Keratinocyte (primary cell): Measurements from ENCODE around the gene EML1. TPM values are rescaled to one million over a fixed set of nuclear protein-coding genes. Genes with fewer than 3 reads are reported as not detected.

Experiments used
- DNase-seq: peaks from one replicate; pipeline ENCODE4 v3.0.0-alpha.2; 2011; ENCODE audit warnings: low read depth, missing footprints, low spot score
- FAIRE-seq: peaks from 2 replicates; lab custom pipeline; 2011; peaks lifted over from hg19 to GRCh38; lab: Jason Lieb, UNC
- H2AFZ ChIP-seq: 2 replicates; pipeline ENCODE4 v1.6.0; 2012; ENCODE audit warnings: low read length, control low read depth, inconsistent platforms; ENCODE audit not compliant: control insufficient read depth
- H3K27ac ChIP-seq: 2 replicates; pipeline ENCODE4 v1.5.1; 2011; ENCODE audit warnings: low read length; ENCODE audit not compliant: control insufficient read depth, insufficient read depth
- H3K27me3 ChIP-seq: 3 replicates; pipeline ENCODE4 v1.6.0; 2011; ENCODE audit warnings: low read length; ENCODE audit not compliant: control insufficient read depth, insufficient read depth; ENCODE audit errors: extremely low read depth
- H3K36me3 ChIP-seq, 2 experiments: 2 replicates in 1 of 2; 3 replicates in 1 of 2; pipeline ENCODE4 v1.5.1; 2011; ENCODE audit warnings: low read length in 2 of 2, mild to moderate bottlenecking in 1 of 2; ENCODE audit not compliant: control insufficient read depth in 2 of 2, insufficient read depth in 2 of 2; ENCODE audit errors: extremely low read depth in 1 of 2
- H3K4me1 ChIP-seq: 3 replicates; pipeline ENCODE4 v1.5.1; 2011; ENCODE audit warnings: low read length; ENCODE audit not compliant: control insufficient read depth, insufficient read depth; ENCODE audit errors: extremely low read depth
- H3K4me2 ChIP-seq: 3 replicates; pipeline ENCODE4 v1.6.0; 2011; ENCODE audit warnings: low read depth, low read length; ENCODE audit not compliant: control insufficient read depth, insufficient read depth; ENCODE audit errors: extremely low read depth
- H3K4me3 ChIP-seq, 3 experiments: fragments of 200-600 bp in 1 of 3; sonication (generic) in 1 of 3; 2 replicates in 2 of 3; 3 replicates in 1 of 3; pipeline ENCODE4 v1.5.1; 2011 to 2016; ENCODE audit warnings: low read length in 3 of 3, mild to moderate bottlenecking in 3 of 3, control low read depth in 2 of 3, inconsistent platforms in 1 of 3, low read depth in 1 of 3, mixed read lengths in 1 of 3, mixed run types in 1 of 3, moderate library complexity in 1 of 3; ENCODE audit not compliant: control insufficient read depth in 2 of 3, insufficient read depth in 2 of 3; ENCODE audit errors: extremely low read depth in 1 of 3
- H3K79me2 ChIP-seq: 2 replicates; pipeline ENCODE4 v1.6.0; 2012; ENCODE audit warnings: low read length; ENCODE audit not compliant: control insufficient read depth, insufficient read depth
- H3K9ac ChIP-seq: 3 replicates; pipeline ENCODE4 v1.6.0; 2011; ENCODE audit warnings: low read length; ENCODE audit not compliant: control insufficient read depth, insufficient read depth; ENCODE audit errors: extremely low read depth
- H3K9me1 ChIP-seq: 3 replicates; pipeline ENCODE4 v1.6.0; 2011; ENCODE audit warnings: low read length; ENCODE audit not compliant: control insufficient read depth, insufficient read depth; ENCODE audit errors: extremely low read depth
- H3K9me3 ChIP-seq: 2 replicates; pipeline ENCODE4 v1.5.1; 2012; ENCODE audit warnings: low read depth, low read length; ENCODE audit not compliant: control insufficient read depth
- H4K20me1 ChIP-seq: 3 replicates; pipeline ENCODE4 v1.6.0; 2011; ENCODE audit warnings: low read length; ENCODE audit not compliant: control insufficient read depth, insufficient read depth; ENCODE audit errors: extremely low read depth
- CTCF ChIP-seq, 3 experiments: IDR thresholded peaks in 1 of 3; conservative IDR thresholded peaks in 1 of 3; optimal IDR thresholded peaks in 1 of 3; 2 replicates in 2 of 3; 3 replicates in 1 of 3; pipeline versions ENCODE3 to v1.5.1; 2011; ENCODE audit warnings: low read length in 3 of 3, mild to moderate bottlenecking in 3 of 3, moderate library complexity in 2 of 3, control low read depth in 1 of 3, inconsistent platforms in 1 of 3; ENCODE audit not compliant: insufficient read depth in 2 of 3; ENCODE audit errors: extremely low read depth in 1 of 3
- EZH2 ChIP-seq: IDR thresholded peaks from one replicate; pipeline ENCODE4 v1.6.1; 2012; ENCODE audit warnings: inconsistent platforms, mild to moderate bottlenecking, low read length, moderate library complexity
- dilution Hi-C: fragments of 300-500 bp; cut with MboI; formaldehyde crosslinking; loops from one replicate; pipeline ENCODE4 v1.7.0; 2020; ENCODE audit warnings: low sequenced_read_pairs; ENCODE audit not compliant: extremely low pct_ligation_motif_present
- polyA plus RNA-seq, 5 experiments: library from polyadenylated mRNA; depleted of rRNA in 3 of 5; stranded (reverse) in 3 of 5; stranded (forward) in 1 of 5; unstranded in 1 of 5; fragments of >200 nt; gene quantifications; 1 replicate in 1 of 5; 2 replicates in 3 of 5; 3 replicates in 1 of 5; pipeline versions ENCODE4 v1.2.1 to v1.2.3, GENCODE V29; 2011 to 2012; ENCODE audit warnings: missing spikeins in 2 of 5, low read depth in 1 of 5, low replicate concordance in 1 of 5

Gene EML1
- polyA plus RNA-seq, 1 donor (not counting 4 experiments of a cell fraction or from before 2014, with no cell fraction given): 0.84 TPM

DNA sequence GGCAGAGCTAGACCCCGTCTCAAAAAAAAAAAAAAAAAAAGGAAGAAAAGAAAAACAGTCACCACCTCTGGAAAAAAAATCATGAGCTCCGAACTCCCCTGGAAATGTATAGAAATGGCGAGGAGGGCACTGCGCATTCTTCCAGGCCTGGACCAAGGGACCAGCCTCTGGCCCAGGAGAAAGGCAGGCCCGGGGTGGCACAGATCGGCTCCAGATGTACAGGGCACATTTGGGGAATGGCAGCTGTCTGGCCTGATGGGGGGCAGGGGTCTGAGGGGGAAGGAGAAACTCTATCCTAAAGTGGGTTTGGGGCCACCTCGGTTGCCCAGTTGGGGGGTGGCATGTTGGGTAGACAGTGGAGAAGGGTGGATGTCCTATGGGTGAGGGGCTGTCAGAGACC, 46.0 kb upstream of the EML1 start:
- Histone ChIP-seq H3K9me1 (no peaks in the 10 kb centered on the region), H3K4me2 (no peak overlapping the region), H3K79me2 (no peaks in the 10 kb centered on the region), H4K20me1 (no peaks in the 10 kb centered on the region), H3K36me3 (no peaks in the 10 kb centered on the region), H3K27ac (no peak overlapping the region), H3K4me3 (no peak overlapping the region), H3K27me3 (peaks cover 13% of the 10 kb centered on the region), H3K9ac (no peak overlapping the region), H2AFZ (no peak overlapping the region), H3K4me1 (peaks cover 24% of the 10 kb centered on the region), H3K9me3 (no peaks in the 10 kb centered on the region)
- no peak for DNase-seq
- FAIRE-seq: no peak
- TF ChIP-seq CTCF (optimal IDR thresholded peaks at IDR 0.05 in 1 of 3, IDR thresholded peaks at IDR 0.05 in 1 of 3, conservative IDR thresholded peaks at IDR 0.05 in 1 of 3; ENCODE audit: extremely low read depth in 1 of 3, insufficient read depth in 2 of 3, low read length in 3 of 3) (no peak), EZH2 (no peak)
- dilution Hi-C loops: no loop called here

GRCh38 chr14:99747582-99748330, 45.5 kb upstream of the EML1 start:
- H3K27me3 ChIP-seq: peaks cover 9% of the 10 kb centered on the region
- H3K4me3 ChIP-seq: no peak overlapping the region
- no peaks in the 10 kb centered on the region for H3K79me2 ChIP-seq
- DNase-seq (no peak), FAIRE-seq (no peak)
- no peaks in the 10 kb centered on the region for H3K9me3 ChIP-seq
- H3K27ac ChIP-seq: no peak overlapping the region
- H3K4me2 ChIP-seq: no peak overlapping the region
- TF ChIP-seq EZH2: no peak
- no peak for TF ChIP-seq CTCF (optimal IDR thresholded peaks at IDR 0.05 in 1 of 3, IDR thresholded peaks at IDR 0.05 in 1 of 3, conservative IDR thresholded peaks at IDR 0.05 in 1 of 3; ENCODE audit: extremely low read depth in 1 of 3, insufficient read depth in 2 of 3, low read length in 3 of 3)
- H3K36me3 ChIP-seq: no peaks in the 10 kb centered on the region
- no peak overlapping the region for H3K9ac ChIP-seq
- no peak overlapping the region for H2AFZ ChIP-seq
- H3K4me1 ChIP-seq: peaks cover 30% of the 10 kb centered on the region
- H4K20me1 ChIP-seq: no peaks in the 10 kb centered on the region
- dilution Hi-C loops: no loop called here
- H3K9me1 ChIP-seq: no peaks in the 10 kb centered on the region
